Natural killer cell (primary cell): ENCODE results near the gene TPST1. TPM values are rescaled to one million over a fixed set of nuclear protein-coding genes. Genes with fewer than 3 reads are reported as not detected.

Source experiments
- ATAC-seq, 3 donors: fragments of 150-1000 bp in 2 of 3; fragments of 200-7000 bp in 1 of 3; cut with Tn5 transposase; 1 replicate in 1 of 3; 2 replicates in 2 of 3; pipeline ENCODE4 v1.10.0; 2021; ENCODE audit warnings: mild to moderate bottlenecking in 2 of 3, moderate library complexity in 2 of 3
- DNase-seq, 2 donors: peaks; one replicate each; pipeline versions ENCODE4 v3.0.0 to v3.0.0-alpha.2; 2013 to 2021; ENCODE audit warnings: mixed read lengths in 1 of 2
- H3K27ac ChIP-seq: one replicate; pipeline ENCODE4 v1.5.1; 2013; ENCODE audit warnings: mild to moderate bottlenecking, low read length
- H3K27me3 ChIP-seq: one replicate; pipeline ENCODE4 v1.6.1; 2013; ENCODE audit warnings: low read length; ENCODE audit not compliant: control insufficient read depth, insufficient read depth
- H3K36me3 ChIP-seq: one replicate; pipeline ENCODE4 v1.6.1; 2013; ENCODE audit warnings: low read length; ENCODE audit not compliant: control insufficient read depth, insufficient read depth
- H3K4me1 ChIP-seq: one replicate; pipeline ENCODE4 v1.6.1; 2013; ENCODE audit warnings: low read length; ENCODE audit not compliant: control insufficient read depth, insufficient read depth
- H3K4me3 ChIP-seq: one replicate; pipeline ENCODE4 v1.5.1; 2013; ENCODE audit warnings: low read length
- H3K9me3 ChIP-seq: one replicate; pipeline ENCODE4 v1.6.1; 2013; ENCODE audit warnings: low read length; ENCODE audit not compliant: control insufficient read depth, insufficient read depth
- H3K27ac Mint-ChIP-seq, 2 donors: one replicate each; pipeline ENCODE4 v1.8.0; 2022; ENCODE audit warnings: mild to moderate bottlenecking in 2 of 2, mixed read lengths in 2 of 2, moderate library complexity in 1 of 2
- H3K27me3 Mint-ChIP-seq, 2 donors: one replicate each; pipeline ENCODE4 v1.8.0; 2022; ENCODE audit warnings: low read depth in 2 of 2, mixed read lengths in 2 of 2
- H3K36me3 Mint-ChIP-seq: one replicate; pipeline ENCODE4 v1.8.0; 2022; ENCODE audit warnings: mixed read lengths
- H3K4me1 Mint-ChIP-seq, 2 donors: one replicate each; pipeline ENCODE4 v1.8.0; 2022; ENCODE audit warnings: mixed read lengths in 2 of 2
- H3K4me3 Mint-ChIP-seq: one replicate; pipeline ENCODE4 v1.8.0; 2022; ENCODE audit warnings: mild to moderate bottlenecking, moderate library complexity, mixed read lengths
- H3K9me3 Mint-ChIP-seq, 2 donors: one replicate each; pipeline ENCODE4 v1.8.0; 2022; ENCODE audit warnings: mixed read lengths in 2 of 2
- WGBS: methylation state at CpG from one replicate; pipeline ENCODE4 v1.1.7; 2013; ENCODE audit warnings: missing lambda C conversion rate; ENCODE audit not compliant: insufficient coverage; 5-methylcytosine and 5-hydroxymethylcytosine counted together
- intact Hi-C: fragments of 100-400 bp; cut with micrococcal nuclease; formaldehyde crosslinking; loops from one replicate; pipeline ENCODE4 v1.14.2; 2022
- total RNA-seq, 4 donors: library from RNA; stranded (reverse); fragments of 120-200 nt in 1 of 4; gene quantifications; one replicate each; pipeline versions ENCODE4 v1.2.3 to v1.2.4, GENCODE V29; 2013 to 2022
- TF ChIP-seq, protein P1 (sequence below): fragments of 200-600 bp; IDR thresholded peaks from one replicate; pipeline ENCODE4 v1.8.0; 2022; ENCODE audit warnings: antibody characterized with exemption

TPST1 gene
- total RNA-seq, 3 donors from 2014 or later (not counting 1 experiment from before 2014, with no cell fraction given), result 10.4 to 17.3 (median 14.3) TPM

DNA sequence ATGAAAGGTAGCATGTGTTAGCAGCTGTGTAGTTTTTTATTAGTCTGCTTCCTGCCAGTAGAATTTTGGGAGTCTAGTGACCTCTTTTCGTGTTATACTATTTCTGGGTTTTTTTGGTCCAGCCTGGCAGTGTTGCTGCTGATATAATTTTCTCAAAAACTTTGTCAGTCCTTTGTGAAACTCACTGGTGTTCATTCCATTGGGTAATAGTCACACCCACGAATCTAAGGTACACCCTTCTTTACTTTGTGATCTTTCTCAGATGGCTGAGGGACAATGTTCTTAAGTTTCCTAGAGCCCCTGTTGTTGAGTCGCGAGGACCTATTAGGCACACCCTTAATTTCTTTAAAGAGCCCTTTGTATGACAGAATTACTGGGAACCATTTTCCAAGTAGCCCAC is 52.3 kb downstream of the TPST1 start:
- no peaks in the 10 kb centered on the region for H3K36me3 Mint-ChIP-seq
- H3K9me3 Mint-ChIP-seq, result peaks cover 0 to 2% of the 10 kb centered on the region in 2 donors
- ATAC-seq (no peak), DNase-seq (no peak)
- Histone ChIP-seq H3K4me3 (no peak overlapping the region), H3K4me1 (no peaks in the 10 kb centered on the region), H3K27me3 (no peaks in the 10 kb centered on the region), H3K27ac (no peak overlapping the region), H3K9me3 (no peaks in the 10 kb centered on the region), H3K36me3 (no peaks in the 10 kb centered on the region)
- TF ChIP-seq, protein P1, sequence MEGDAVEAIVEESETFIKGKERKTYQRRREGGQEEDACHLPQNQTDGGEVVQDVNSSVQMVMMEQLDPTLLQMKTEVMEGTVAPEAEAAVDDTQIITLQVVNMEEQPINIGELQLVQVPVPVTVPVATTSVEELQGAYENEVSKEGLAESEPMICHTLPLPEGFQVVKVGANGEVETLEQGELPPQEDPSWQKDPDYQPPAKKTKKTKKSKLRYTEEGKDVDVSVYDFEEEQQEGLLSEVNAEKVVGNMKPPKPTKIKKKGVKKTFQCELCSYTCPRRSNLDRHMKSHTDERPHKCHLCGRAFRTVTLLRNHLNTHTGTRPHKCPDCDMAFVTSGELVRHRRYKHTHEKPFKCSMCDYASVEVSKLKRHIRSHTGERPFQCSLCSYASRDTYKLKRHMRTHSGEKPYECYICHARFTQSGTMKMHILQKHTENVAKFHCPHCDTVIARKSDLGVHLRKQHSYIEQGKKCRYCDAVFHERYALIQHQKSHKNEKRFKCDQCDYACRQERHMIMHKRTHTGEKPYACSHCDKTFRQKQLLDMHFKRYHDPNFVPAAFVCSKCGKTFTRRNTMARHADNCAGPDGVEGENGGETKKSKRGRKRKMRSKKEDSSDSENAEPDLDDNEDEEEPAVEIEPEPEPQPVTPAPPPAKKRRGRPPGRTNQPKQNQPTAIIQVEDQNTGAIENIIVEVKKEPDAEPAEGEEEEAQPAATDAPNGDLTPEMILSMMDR, result no peak
- no peaks in the 10 kb centered on the region for H3K27me3 Mint-ChIP-seq
- intact Hi-C loops, result no loop called here
- no peak overlapping the region for H3K27ac Mint-ChIP-seq
- no peak overlapping the region for H3K4me3 Mint-ChIP-seq
- WGBS, result 81% methylated on average over 2 of the region's 4 CpGs
- H3K4me1 Mint-ChIP-seq, result peaks cover 5 to 14% of the 10 kb centered on the region in 2 donors

DNA sequence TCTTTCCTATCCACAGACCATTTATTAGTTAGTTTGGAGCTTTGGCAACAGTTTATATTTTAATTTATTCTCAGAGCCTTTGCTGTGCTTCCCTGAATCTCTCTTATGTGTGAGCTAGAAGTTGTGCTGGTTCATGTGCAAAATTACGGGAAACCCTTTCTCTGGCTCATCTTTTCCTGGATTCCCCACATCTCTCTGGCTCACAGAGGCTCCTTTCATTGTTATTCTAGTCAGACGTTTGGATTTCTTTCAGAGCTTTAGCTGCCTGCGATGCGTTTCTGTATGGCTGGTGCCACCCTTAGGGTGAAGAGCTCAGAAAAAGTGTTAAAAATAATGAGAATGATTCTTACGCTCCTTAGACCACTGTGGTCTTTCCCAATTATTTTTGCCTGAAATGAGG is 53.3 kb downstream of the TPST1 start:
- H3K36me3 ChIP-seq, result no peaks in the 10 kb centered on the region
- DNase-seq (no peak), ATAC-seq (no peak)
- peaks cover 5 to 14% of the 10 kb centered on the region in 2 donors for H3K4me1 Mint-ChIP-seq
- no peak overlapping the region for H3K4me3 ChIP-seq
- intact Hi-C loops, result no loop called here
- H3K4me1 ChIP-seq, result no peaks in the 10 kb centered on the region
- H3K27me3 Mint-ChIP-seq, result no peaks in the 10 kb centered on the region
- no peaks in the 10 kb centered on the region for H3K36me3 Mint-ChIP-seq
- peaks cover 0 to 3% of the 10 kb centered on the region in 2 donors for H3K9me3 Mint-ChIP-seq
- H3K27ac ChIP-seq, result no peak overlapping the region
- H3K27ac Mint-ChIP-seq, result no peak overlapping the region
- TF ChIP-seq, protein P1, result no peak
- no peak overlapping the region for H3K4me3 Mint-ChIP-seq
- 90% methylated on average over 5 of the region's 5 CpGs for WGBS
- H3K9me3 ChIP-seq, result no peaks in the 10 kb centered on the region
- no peaks in the 10 kb centered on the region for H3K27me3 ChIP-seq

DNA sequence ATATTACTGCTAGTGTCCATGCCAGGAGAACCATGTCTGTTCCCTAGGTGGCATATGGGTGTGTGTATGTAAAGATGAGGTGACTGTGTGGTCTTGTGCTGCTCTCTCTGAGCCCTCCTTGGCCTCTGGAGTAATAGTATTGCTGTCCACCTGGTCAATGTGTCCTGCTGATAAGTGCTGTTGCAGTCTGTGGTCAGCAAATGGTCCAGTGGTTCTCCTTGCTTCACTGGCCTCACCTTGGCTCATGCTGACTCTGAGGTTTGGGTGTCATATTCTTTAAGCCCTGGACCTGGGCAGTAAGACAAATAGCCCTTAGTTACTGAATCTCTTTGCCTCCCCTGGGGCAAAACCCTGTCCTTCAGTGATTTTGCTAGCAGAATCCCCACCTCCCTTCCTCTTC is 56.8 kb downstream of the TPST1 start:
- Mint-ChIP-seq H3K27me3 (no peaks in the 10 kb centered on the region), H3K9me3 (peaks cover 7 to 13% of the 10 kb centered on the region in 2 donors), H3K27ac (no peak overlapping the region), H3K36me3 (peaks cover 19% of the 10 kb centered on the region), H3K4me3 (no peak overlapping the region), H3K4me1 (peaks cover 5 to 14% of the 10 kb centered on the region in 2 donors)
- Histone ChIP-seq H3K36me3 (no peaks in the 10 kb centered on the region), H3K27ac (no peak overlapping the region), H3K4me1 (no peaks in the 10 kb centered on the region), H3K27me3 (no peaks in the 10 kb centered on the region), H3K4me3 (no peak overlapping the region), H3K9me3 (peaks cover 16% of the 10 kb centered on the region)
- TF ChIP-seq, protein P1, result no peak
- ATAC-seq (no peak), DNase-seq (no peak)
- intact Hi-C loops, result no loop called here

DNA sequence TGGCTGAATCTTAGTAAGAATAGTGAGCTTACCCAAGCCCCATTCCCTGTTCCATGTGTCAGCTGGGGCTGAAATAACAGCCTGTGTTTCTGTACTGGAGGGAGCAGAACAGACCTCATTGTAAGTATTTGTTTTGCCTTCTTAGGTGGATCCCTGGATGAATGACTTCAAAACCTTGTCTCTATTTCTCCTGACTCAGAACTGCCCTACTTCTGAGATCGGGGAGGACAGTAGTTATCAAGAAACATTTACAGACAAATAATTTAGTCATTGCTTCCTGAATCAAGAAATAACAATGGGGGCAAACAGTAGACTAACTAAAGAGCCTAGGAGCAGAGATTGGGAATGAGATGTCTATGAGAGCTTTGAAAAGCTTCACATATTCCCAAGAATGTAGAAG is 58.8 kb downstream of the TPST1 start:
- Histone ChIP-seq H3K4me3 (no peak overlapping the region), H3K27ac (no peak overlapping the region), H3K36me3 (no peaks in the 10 kb centered on the region), H3K9me3 (peaks cover 16% of the 10 kb centered on the region), H3K4me1 (no peaks in the 10 kb centered on the region), H3K27me3 (no peaks in the 10 kb centered on the region)
- ATAC-seq, result no peak
- Mint-ChIP-seq H3K4me3 (no peak overlapping the region), H3K9me3 (peaks cover 7 to 13% of the 10 kb centered on the region in 2 donors), H3K36me3 (peaks cover 19% of the 10 kb centered on the region), H3K27me3 (no peaks in the 10 kb centered on the region), H3K27ac (no peak overlapping the region), H3K4me1 (peaks cover 0 to 3% of the 10 kb centered on the region in 2 donors)
- 100% methylated on average over 1 of the region's 1 CpG for WGBS
- no peak for DNase-seq
- intact Hi-C loops, result no loop called here
- TF ChIP-seq, protein P1, result no peak
